Measurements from ENCODE around the gene DUSP10.

The DUSP10 gene

GRCh38 chr1:221669441-221669840 lies 72.4 kb downstream of the DUSP10 start:
- no peaks in the 10 kb centered on the region for H3K36me3 ChIP-seq (ENCODE audit: insufficient read depth, low read length)
- H3K9me3 ChIP-seq (ENCODE audit: control insufficient read depth, insufficient read depth, low read length): no peaks in the 10 kb centered on the region
- H3K4me1 ChIP-seq (ENCODE audit: insufficient read depth, low read length): peaks cover 15% of the 10 kb centered on the region
- no peak overlapping the region for H3K9ac ChIP-seq (ENCODE audit: low read depth, low read length)

GRCh38 chr1:221667504-221667903 lies 74.4 kb downstream of the DUSP10 start:
- Histone ChIP-seq H3K9me3 (ENCODE audit: control insufficient read depth, insufficient read depth, low read length) (0 out of 2 replicates have a peak, but pooled peaks cover 2% of the 10 kb centered on the region), H3K4me1 (ENCODE audit: insufficient read depth, low read length) (peaks cover 15% of the 10 kb centered on the region)

DNA sequence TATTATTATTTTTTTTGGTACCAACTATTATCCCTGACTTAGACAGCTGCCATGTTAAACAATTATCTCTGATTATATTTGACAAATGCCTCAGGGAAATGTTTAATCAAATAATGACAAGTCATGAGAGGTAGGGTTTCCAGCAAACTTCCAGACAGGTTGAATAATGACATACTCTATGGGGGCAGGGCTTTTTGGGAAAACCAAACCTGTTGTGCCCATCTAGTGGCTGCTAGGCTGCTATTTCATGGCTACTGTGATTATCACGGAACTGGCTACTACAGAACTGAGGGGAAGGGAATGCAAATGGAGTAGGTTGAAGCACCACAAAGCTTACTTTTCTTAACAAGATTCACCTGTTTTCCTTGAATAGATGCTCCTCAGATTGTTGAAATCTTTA lies 77.6 kb downstream of the DUSP10 start:
- Histone ChIP-seq H3K9me3 (ENCODE audit: control insufficient read depth, insufficient read depth, low read length) (0 out of 2 replicates have a peak, but pooled peaks cover 2% of the 10 kb centered on the region), H3K9ac (ENCODE audit: low read depth, low read length) (no peak overlapping the region), H3K4me1 (ENCODE audit: insufficient read depth, low read length) (peaks cover 15% of the 10 kb centered on the region), H3K36me3 (ENCODE audit: insufficient read depth, low read length) (no peaks in the 10 kb centered on the region)

More at GRCh38 chr1:221667504-221667903, 74.4 kb downstream of the DUSP10 start:
- Histone ChIP-seq H3K36me3 (ENCODE audit: insufficient read depth, low read length) (no peaks in the 10 kb centered on the region), H3K9ac (ENCODE audit: low read depth, low read length) (no peak overlapping the region)

DNA sequence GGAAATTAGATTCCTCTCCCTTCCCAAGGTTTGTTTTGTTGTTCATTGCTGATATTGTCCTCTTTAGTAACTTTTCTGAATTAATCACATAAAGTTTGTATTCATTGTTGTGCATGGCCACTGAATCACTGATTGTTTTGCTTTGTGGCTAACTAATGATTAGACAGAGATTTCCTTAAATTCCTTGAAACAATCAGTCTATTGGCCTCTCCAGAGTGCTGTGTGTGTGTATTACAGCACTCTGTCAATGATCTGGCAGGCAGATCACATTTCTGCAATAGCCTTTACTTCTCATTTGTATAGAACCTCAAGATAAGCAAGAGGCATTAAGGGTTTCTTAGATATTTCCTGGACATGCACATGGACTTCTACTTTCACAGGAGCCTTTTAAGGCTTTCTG lies 78.6 kb downstream of the DUSP10 start:
- H3K36me3 ChIP-seq (ENCODE audit: insufficient read depth, low read length): no peaks in the 10 kb centered on the region
- H3K9me3 ChIP-seq (ENCODE audit: control insufficient read depth, insufficient read depth, low read length): 0 out of 2 replicates have a peak, but pooled peaks cover 2% of the 10 kb centered on the region
- H3K4me1 ChIP-seq (ENCODE audit: insufficient read depth, low read length): peaks cover 15% of the 10 kb centered on the region
- H3K9ac ChIP-seq (ENCODE audit: low read depth, low read length): no peak overlapping the region

DNA sequence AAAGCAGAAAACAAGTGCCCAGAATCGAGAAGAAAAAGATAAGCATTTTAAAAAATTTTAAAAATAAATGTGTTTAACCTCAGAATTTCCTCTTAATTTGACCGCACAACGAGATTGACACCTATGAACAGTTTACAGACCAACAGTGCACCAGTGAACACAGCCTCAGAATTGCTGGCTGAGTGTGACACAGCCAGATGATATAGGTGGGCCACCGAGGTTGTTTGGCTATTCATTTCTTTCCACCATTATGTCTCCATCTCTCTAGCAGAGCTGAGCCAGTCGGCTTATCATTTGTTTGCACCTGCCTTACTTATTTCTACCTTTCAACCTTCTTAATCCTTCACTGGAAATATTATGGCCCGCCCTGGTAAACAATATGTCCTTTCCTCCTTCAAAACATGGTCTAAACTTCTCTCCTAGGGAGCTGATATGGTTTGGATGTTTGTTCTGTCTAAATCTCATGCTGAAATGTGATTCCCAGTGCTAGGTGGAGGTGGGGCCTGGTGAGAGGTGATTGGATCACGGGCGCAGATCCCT lies 86.1 kb downstream of the DUSP10 start:
- no peaks in the 10 kb centered on the region for H3K36me3 ChIP-seq (ENCODE audit: insufficient read depth, low read length)
- H3K9me3 ChIP-seq (ENCODE audit: control insufficient read depth, insufficient read depth, low read length): no peaks in the 10 kb centered on the region
- no peak overlapping the region for H3K9ac ChIP-seq (ENCODE audit: low read depth, low read length)
- no peaks in the 10 kb centered on the region for H3K4me1 ChIP-seq (ENCODE audit: insufficient read depth, low read length)

All from ES-I3 (cell line).